GM12875 (cell line): ENCODE measurements around the gene AGAP1.

ENCODE experiments used
- H3K4me3 ChIP-seq: one replicate; pipeline ENCODE4 v1.5.1; 2011; ENCODE audit warnings: low read depth, low read length, control low read depth
- CTCF ChIP-seq: IDR thresholded peaks from 2 replicates; pipeline ENCODE4 v1.5.1; 2011; ENCODE audit warnings: low read depth, mild to moderate bottlenecking, control low read depth, inconsistent platforms, low read length, moderate library complexity, borderline replicate concordance; ENCODE audit not compliant: insufficient read depth

The AGAP1 gene

GRCh38 chr2:235856151-235856854 lies 362.5 kb downstream of the AGAP1 start:
- no peak for TF ChIP-seq CTCF
- no peak overlapping the region for H3K4me3 ChIP-seq

GRCh38 chr2:235857598-235857997 lies 363.8 kb downstream of the AGAP1 start:
- TF ChIP-seq CTCF = no peak
- no peak overlapping the region for H3K4me3 ChIP-seq

- TF ChIP-seq CTCF = no peak
- no peak overlapping the region for H3K4me3 ChIP-seq
Observed at GRCh38 chr2:235858881-235859280, 365.0 kb downstream of the AGAP1 start.

- no peak for TF ChIP-seq CTCF
- H3K4me3 ChIP-seq = no peak overlapping the region
Observed at GRCh38 chr2:235859651-235860050, 365.8 kb downstream of the AGAP1 start.

- TF ChIP-seq CTCF = no peak
- no peak overlapping the region for H3K4me3 ChIP-seq
Observed at GRCh38 chr2:235860111-235860510, 366.3 kb downstream of the AGAP1 start.

GRCh38 chr2:235860871-235861270 lies 367.0 kb downstream of the AGAP1 start:
- TF ChIP-seq CTCF = no peak
- no peak overlapping the region for H3K4me3 ChIP-seq

GRCh38 chr2:235861383-235861782 lies 367.5 kb downstream of the AGAP1 start:
- H3K4me3 ChIP-seq = no peak overlapping the region
- no peak for TF ChIP-seq CTCF
